Lung (tissue), 12 donors: Measurements from ENCODE around the gene SNX27. TPM values are rescaled to one million over a fixed set of nuclear protein-coding genes. Genes with fewer than 3 reads are reported as not detected.
"Not testable (repeated sequence)": the region's sequence is repeated elsewhere in the genome, so short reads cannot be mapped to it uniquely, and the experiment has no call there.

Source experiments
- ATAC-seq: fragments of 200-7000 bp; cut with Tn5 transposase; one replicate; pipeline ENCODE4 v1.9.1; 2020; ENCODE audit warnings: moderate number of reproducible peaks; ENCODE audit not compliant: insufficient read depth, low FRiP score
- DNase-seq, 3 donors: peaks; one replicate each; pipeline ENCODE4 v3.0.0-alpha.2; 2013 to 2017
- H3K27ac ChIP-seq, 2 donors: one replicate each; pipeline ENCODE4 v1.5.1; 2013; ENCODE audit warnings: mild to moderate bottlenecking in 2 of 2, moderate library complexity in 2 of 2, control low read depth in 1 of 2, inconsistent platforms in 1 of 2, low read depth in 1 of 2, low read length in 1 of 2
- H3K27me3 ChIP-seq, 3 donors: one replicate each; pipeline ENCODE4 v1.5.1; 2013; ENCODE audit warnings: low read length in 2 of 3; ENCODE audit not compliant: control insufficient read depth in 3 of 3, insufficient read depth in 3 of 3
- H3K36me3 ChIP-seq, 4 donors: one replicate each; pipeline ENCODE4 v1.5.1; 2013; ENCODE audit warnings: low read length in 4 of 4, mild to moderate bottlenecking in 1 of 4, moderate library complexity in 1 of 4; ENCODE audit not compliant: control insufficient read depth in 4 of 4, insufficient read depth in 4 of 4
- H3K4me1 ChIP-seq, 5 donors: one replicate each; pipeline ENCODE4 v1.5.1; 2013; ENCODE audit warnings: low read length in 5 of 5, mild to moderate bottlenecking in 2 of 5, moderate library complexity in 1 of 5; ENCODE audit not compliant: control insufficient read depth in 5 of 5, insufficient read depth in 5 of 5
- H3K4me3 ChIP-seq: one replicate; pipeline ENCODE4 v1.5.1; 2013; ENCODE audit warnings: mild to moderate bottlenecking, control low read depth, moderate library complexity
- H3K9ac ChIP-seq, 2 donors: one replicate each; pipeline ENCODE4 v1.5.1; 2013; ENCODE audit warnings: low read length in 2 of 2, control low read depth in 1 of 2; ENCODE audit not compliant: insufficient read depth in 1 of 2
- H3K9me3 ChIP-seq, 4 donors: one replicate each; pipeline ENCODE4 v1.5.1; 2013; ENCODE audit warnings: low read length in 3 of 4, mild to moderate bottlenecking in 1 of 4, moderate library complexity in 1 of 4; ENCODE audit not compliant: control insufficient read depth in 4 of 4, insufficient read depth in 3 of 4
- CTCF ChIP-seq: IDR thresholded peaks from 2 replicates; pipeline ENCODE4 v1.5.1; 2012; ENCODE audit warnings: mild to moderate bottlenecking; ENCODE audit errors: control extremely low read depth, extremely low read depth
- WGBS, 2 donors: extraction: QIAGEN DNeasy Blood & Tissue Kit; methylation state at CpG; one replicate each; pipeline ENCODE4 v1.1.7; 2013; 5-methylcytosine and 5-hydroxymethylcytosine counted together
- polyA plus RNA-seq, 2 donors: library from polyadenylated mRNA; stranded (reverse); fragments of 200-250 nt; gene quantifications; one replicate each; pipeline ENCODE4 v1.2.1, GENCODE V29; 2013
- total RNA-seq, 2 donors: library from RNA; depleted of rRNA in 1 of 2; stranded (reverse); fragments of >200 nt in 1 of 2; gene quantifications; one replicate each; pipeline ENCODE4 v1.2.1, GENCODE V29; 2014 to 2021
- donor health status: control.
- donor health status: control.
- donor health status: Bipolar disorder and iron deficiency.
- donor health status: healthy.
- donor health status: DM: yes; HTN: yes; CAD: no.

SNX27 gene
- total and polyA plus RNA-seq, 4 donors: 12.1 to 63.7 (median 26.5) TPM

- peaks cover 0 to 11% (median 10%) of the 10 kb centered on the region in 3 donors for H3K27me3 ChIP-seq
- no peaks in the 10 kb centered on the region for H3K4me1 ChIP-seq
- TF ChIP-seq CTCF: no peak
- no peak overlapping the region for H3K27ac ChIP-seq
- H3K9ac ChIP-seq: no peak overlapping the region
- ATAC-seq (no peak), DNase-seq (no peak)
- no peaks in the 10 kb centered on the region for H3K36me3 ChIP-seq
- H3K9me3 ChIP-seq: peaks cover 0 to 4% (median 1%) of the 10 kb centered on the region in 4 donors
- 70 to 75% methylated on average over 3 of the region's 3 CpGs for WGBS, 2 donors
- H3K4me3 ChIP-seq: no peak overlapping the region
Measured at GRCh38 chr1:151733126-151733525, 121.3 kb downstream of the SNX27 start.

- H3K4me1 ChIP-seq, H3K27me3 ChIP-seq, H3K36me3 ChIP-seq, H3K9me3 ChIP-seq, H3K9ac ChIP-seq, H3K27ac ChIP-seq, H3K4me3 ChIP-seq, DNase-seq, ATAC-seq: not testable (repeated sequence)
- 94 to 96% methylated on average over 9 of the region's 9 CpGs for WGBS, 2 donors
Measured at GRCh38 chr1:151733995-151734394, 122.1 kb downstream of the SNX27 start.

- peaks cover 0 to 4% (median 1%) of the 10 kb centered on the region in 4 donors for H3K9me3 ChIP-seq
- whole genome bisulfite sequencing, 2 donors: 75 to 93% methylated on average over 2 of the region's 2 CpGs
- no peaks in the 10 kb centered on the region for H3K36me3 ChIP-seq
- DNase-seq (no peak), ATAC-seq (no peak)
- TF ChIP-seq CTCF: no peak
- H3K27me3 ChIP-seq: no peaks in the 10 kb centered on the region
- H3K9ac ChIP-seq: no peak overlapping the region
- no peak overlapping the region for H3K4me3 ChIP-seq
- H3K27ac ChIP-seq: no peak overlapping the region
- no peaks in the 10 kb centered on the region for H3K4me1 ChIP-seq
Measured at GRCh38 chr1:151737026-151737425, 125.2 kb downstream of the SNX27 start.

GRCh38 chr1:151737479-151737878 lies 125.6 kb downstream of the SNX27 start:
- Histone ChIP-seq H3K27ac (no peak overlapping the region), H3K27me3 (no peaks in the 10 kb centered on the region), H3K4me1 (no peaks in the 10 kb centered on the region), H3K36me3 (no peaks in the 10 kb centered on the region), H3K4me3 (no peak overlapping the region), H3K9me3 (peaks cover 0 to 4% (median 1%) of the 10 kb centered on the region in 4 donors), H3K9ac (no peak overlapping the region)
- TF ChIP-seq CTCF: no peak
- ATAC-seq (no peak), DNase-seq (no peak)
